ENCODE measurements around the gene PRR33.
"Not testable (repeated sequence)": the region's sequence is repeated elsewhere in the genome, so short reads cannot be mapped to it uniquely, and the experiment has no call there.

PRR33 gene

GRCh38 chr11:1879342-1879940 lies 12.3 kb downstream of the PRR33 start:
- TF ChIP-seq, protein P1, sequence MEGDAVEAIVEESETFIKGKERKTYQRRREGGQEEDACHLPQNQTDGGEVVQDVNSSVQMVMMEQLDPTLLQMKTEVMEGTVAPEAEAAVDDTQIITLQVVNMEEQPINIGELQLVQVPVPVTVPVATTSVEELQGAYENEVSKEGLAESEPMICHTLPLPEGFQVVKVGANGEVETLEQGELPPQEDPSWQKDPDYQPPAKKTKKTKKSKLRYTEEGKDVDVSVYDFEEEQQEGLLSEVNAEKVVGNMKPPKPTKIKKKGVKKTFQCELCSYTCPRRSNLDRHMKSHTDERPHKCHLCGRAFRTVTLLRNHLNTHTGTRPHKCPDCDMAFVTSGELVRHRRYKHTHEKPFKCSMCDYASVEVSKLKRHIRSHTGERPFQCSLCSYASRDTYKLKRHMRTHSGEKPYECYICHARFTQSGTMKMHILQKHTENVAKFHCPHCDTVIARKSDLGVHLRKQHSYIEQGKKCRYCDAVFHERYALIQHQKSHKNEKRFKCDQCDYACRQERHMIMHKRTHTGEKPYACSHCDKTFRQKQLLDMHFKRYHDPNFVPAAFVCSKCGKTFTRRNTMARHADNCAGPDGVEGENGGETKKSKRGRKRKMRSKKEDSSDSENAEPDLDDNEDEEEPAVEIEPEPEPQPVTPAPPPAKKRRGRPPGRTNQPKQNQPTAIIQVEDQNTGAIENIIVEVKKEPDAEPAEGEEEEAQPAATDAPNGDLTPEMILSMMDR (conservative IDR thresholded peaks at IDR 0.05; ENCODE audit: low read length), result no peak
- H3K4me3 ChIP-seq (ENCODE audit: low read length), result no peak overlapping the region
- DNase-seq (ENCODE audit: low read depth), result no peak

DNA sequence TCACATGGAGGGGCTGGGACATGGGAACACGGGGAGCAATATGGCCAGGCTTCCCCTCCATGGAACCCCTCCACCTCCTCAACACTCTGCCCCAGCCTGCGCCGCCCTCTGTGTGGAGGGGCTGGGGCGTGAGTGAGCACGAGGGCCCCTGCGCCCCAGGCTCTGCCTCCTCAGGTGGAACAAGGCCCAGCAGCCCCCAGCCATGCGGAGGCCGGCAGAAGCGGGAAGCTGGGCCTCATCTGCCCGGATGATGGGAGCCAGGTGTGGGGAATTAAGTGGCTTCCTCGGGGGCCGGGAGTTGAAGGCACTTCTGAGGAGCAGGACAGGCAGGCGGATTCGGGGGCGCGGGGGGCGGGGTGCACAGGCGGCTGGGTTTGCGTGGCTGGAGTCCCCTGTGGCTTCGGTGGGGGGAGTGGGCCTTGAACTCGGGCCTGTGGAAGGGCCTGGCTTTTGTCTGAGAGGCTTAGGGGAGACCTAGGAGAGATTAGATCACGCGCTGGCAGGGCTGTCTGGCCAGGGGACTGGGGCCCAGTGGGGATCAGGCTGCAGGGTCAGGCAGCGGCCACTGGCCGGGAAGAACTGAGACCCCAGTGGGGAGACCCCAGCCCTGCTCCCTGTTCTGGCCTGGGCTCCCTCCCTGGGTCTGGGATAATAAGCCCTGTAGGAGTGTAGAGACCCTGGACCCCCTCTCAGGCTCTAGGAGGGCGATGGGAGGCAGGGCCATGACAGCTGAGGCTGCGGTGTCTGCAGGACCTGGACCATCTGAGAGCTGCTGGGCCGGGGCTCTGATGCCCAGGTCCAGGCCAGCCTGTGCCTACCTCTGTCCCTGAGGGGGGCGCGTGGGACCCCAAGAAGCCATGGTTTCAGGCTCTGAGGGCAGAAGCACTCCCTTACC lies 13.3 kb downstream of the PRR33 start:
- TF ChIP-seq, protein P1 (conservative IDR thresholded peaks at IDR 0.05; ENCODE audit: low read length), result no peak
- H3K4me3 ChIP-seq (ENCODE audit: low read length), result no peak overlapping the region
- no peak for DNase-seq (ENCODE audit: low read depth)

GRCh38 chr11:1877211-1878136 lies 14.2 kb downstream of the PRR33 start:
- DNase-seq (ENCODE audit: low read depth), result no peak
- TF ChIP-seq, protein P1 (conservative IDR thresholded peaks at IDR 0.05; ENCODE audit: low read length), result no peak
- no peak overlapping the region for H3K4me3 ChIP-seq (ENCODE audit: low read length)

GRCh38 chr11:1876361-1877063 lies 15.2 kb downstream of the PRR33 start:
- no peak for DNase-seq (ENCODE audit: low read depth)

GRCh38 chr11:1875851-1876301 lies 15.8 kb downstream of the PRR33 start:
- not testable (repeated sequence) for H3K4me3 ChIP-seq (ENCODE audit: low read length); DNase-seq (ENCODE audit: low read depth)

More at GRCh38 chr11:1876361-1877063, 15.2 kb downstream of the PRR33 start:
- TF ChIP-seq, protein P1 (conservative IDR thresholded peaks at IDR 0.05; ENCODE audit: low read length), result peak; percentile 54
- no peak overlapping the region for H3K4me3 ChIP-seq (ENCODE audit: low read length)

- no peak overlapping the region for H3K4me3 ChIP-seq (ENCODE audit: low read length)
- no peak for DNase-seq (ENCODE audit: low read depth)
- TF ChIP-seq, protein P1 (conservative IDR thresholded peaks at IDR 0.05; ENCODE audit: low read length), result no peak
These were observed 16.4 kb downstream of the PRR33 start for GRCh38 chr11:1875093-1875850.

GRCh38 chr11:1874441-1875092 lies 17.1 kb downstream of the PRR33 start:
- H3K4me3 ChIP-seq (ENCODE audit: low read length); DNase-seq (ENCODE audit: low read depth): not testable (repeated sequence)

DNA sequence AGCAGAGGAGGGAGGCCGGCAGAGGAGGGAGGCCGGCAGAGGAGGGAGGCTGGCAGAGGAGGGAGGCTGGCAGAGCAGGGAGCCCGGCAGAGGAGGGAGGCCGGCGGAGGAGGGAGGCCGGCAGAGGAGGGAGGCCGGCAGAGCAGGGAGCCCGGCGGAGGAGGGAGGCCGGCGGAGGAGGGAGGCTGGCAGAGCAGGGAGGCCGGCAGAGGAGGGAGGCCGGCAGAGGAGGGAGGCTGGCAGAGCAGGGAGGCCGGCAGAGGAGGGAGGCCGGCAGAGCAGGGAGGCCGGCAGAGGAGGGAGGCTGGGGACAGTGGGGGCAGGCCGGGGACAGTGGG lies 17.9 kb downstream of the PRR33 start:
- H3K4me3 ChIP-seq (ENCODE audit: low read length); DNase-seq (ENCODE audit: low read depth): not testable (repeated sequence)
